SH-SY5Y (cell line): ENCODE data around the gene PPP1R12B.

Experiments
- GATA2 ChIP-seq: IDR thresholded peaks from 2 replicates; pipeline ENCODE4 v1.6.1; 2011; ENCODE audit warnings: mild to moderate bottlenecking, low read depth, low read length
- GATA3 ChIP-seq: IDR thresholded peaks from 2 replicates; pipeline ENCODE4 v1.6.1; 2011; ENCODE audit warnings: low read depth, mild to moderate bottlenecking, low read length, moderate library complexity

GRCh38 chr1:202357506-202357905 lies 9.0 kb downstream of the PPP1R12B start:
- TF ChIP-seq GATA2 = no peak
- TF ChIP-seq GATA3 = no peak
